ENCODE data around the gene ZNF823.
A peak's percentile ranks its signal among the peaks of the same experiment; 100 is the strongest.
"Not testable (repeated sequence)": the region's sequence is repeated elsewhere in the genome, so short reads cannot be mapped to it uniquely, and the experiment has no call there.

ZNF823 gene

GRCh38 chr19:11738746-11739620, at the start of gene ZNF823:
ZNF823 (minus strand) TSS chr19:11738946; CDS start chr19:11738819, 127 bp downstream.
- H3K27me3 ChIP-seq = no peaks in the 10 kb centered on the region
- peaks cover 4% of the 10 kb centered on the region; the same call in 1 of the 2 replicates for H3K36me3 ChIP-seq
- peaks cover 33% of the 10 kb centered on the region for H3K4me1 ChIP-seq
- no peaks in the 10 kb centered on the region for H3K9me3 ChIP-seq
- H3K4me3 ChIP-seq = peak within 1 kb of the TSS; percentile 99
- H3K9ac ChIP-seq = peak within 1 kb of the TSS; percentile 92
- no peak for TF ChIP-seq Cebpa-rat (IDR thresholded peaks at IDR 0.05)
- H4K20me1 ChIP-seq = peaks cover 34% of the 10 kb centered on the region
- H3K27ac ChIP-seq = peak within 1 kb of the TSS; percentile 85
- H3K4me2 ChIP-seq = peak within 1 kb of the TSS; percentile 98

DNA sequence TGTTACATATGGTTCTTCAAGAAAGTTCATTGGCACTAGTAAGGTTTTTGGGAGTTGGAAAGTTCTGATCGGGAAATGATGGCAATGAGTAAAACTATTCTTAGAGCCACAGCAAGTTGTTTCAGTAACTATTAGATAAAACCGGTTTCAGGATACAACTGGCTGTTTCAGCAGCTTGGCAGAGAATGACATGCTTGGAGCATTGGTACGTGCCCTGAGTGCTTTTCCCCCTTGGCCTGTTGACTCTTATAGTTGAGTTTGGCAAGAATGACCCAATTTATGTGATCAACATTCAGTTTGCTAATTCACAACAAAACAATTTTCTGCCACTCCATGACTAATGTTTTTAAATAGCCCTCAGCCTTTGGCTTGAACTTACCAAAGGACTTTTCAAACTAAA, 48.8 kb upstream of the ZNF823 start:
- Histone ChIP-seq H3K9ac (no peak overlapping the region), H3K27me3 (no peaks in the 10 kb centered on the region), H3K4me3 (no peak overlapping the region), H3K9me3 (peaks cover 45% of the 10 kb centered on the region), H3K36me3 (peaks cover 20% of the 10 kb centered on the region), H3K27ac (no peak overlapping the region), H3K4me2 (no peak overlapping the region), H4K20me1 (no peaks in the 10 kb centered on the region), H3K4me1 (no peaks in the 10 kb centered on the region)
- TF ChIP-seq Cebpa-rat (IDR thresholded peaks at IDR 0.05) = no peak

- H3K9ac ChIP-seq = no peak overlapping the region
- no peak overlapping the region for H3K4me3 ChIP-seq
- no peak for TF ChIP-seq Cebpa-rat (IDR thresholded peaks at IDR 0.05)
- no peak overlapping the region for H3K27ac ChIP-seq
- peaks cover 69% of the 10 kb centered on the region for H3K9me3 ChIP-seq
- no peak overlapping the region for H3K4me2 ChIP-seq
- H3K27me3 ChIP-seq = no peaks in the 10 kb centered on the region
- no peaks in the 10 kb centered on the region for H4K20me1 ChIP-seq
- H3K4me1 ChIP-seq = no peaks in the 10 kb centered on the region
- H3K36me3 ChIP-seq = peaks cover 52% of the 10 kb centered on the region
Observed at GRCh38 chr19:11784356-11784755, 45.6 kb upstream of the ZNF823 start.

- Histone ChIP-seq H3K4me2 (no peak overlapping the region), H3K36me3 (peaks cover 57% of the 10 kb centered on the region), H3K4me3 (no peak overlapping the region), H3K9ac (no peak overlapping the region), H4K20me1 (no peaks in the 10 kb centered on the region), H3K27me3 (no peaks in the 10 kb centered on the region), H3K4me1 (no peaks in the 10 kb centered on the region), H3K27ac (no peak overlapping the region), H3K9me3 (peaks cover 75% of the 10 kb centered on the region)
- no peak for TF ChIP-seq Cebpa-rat (IDR thresholded peaks at IDR 0.05)
Observed at GRCh38 chr19:11783767-11784166, 45.0 kb upstream of the ZNF823 start.

DNA sequence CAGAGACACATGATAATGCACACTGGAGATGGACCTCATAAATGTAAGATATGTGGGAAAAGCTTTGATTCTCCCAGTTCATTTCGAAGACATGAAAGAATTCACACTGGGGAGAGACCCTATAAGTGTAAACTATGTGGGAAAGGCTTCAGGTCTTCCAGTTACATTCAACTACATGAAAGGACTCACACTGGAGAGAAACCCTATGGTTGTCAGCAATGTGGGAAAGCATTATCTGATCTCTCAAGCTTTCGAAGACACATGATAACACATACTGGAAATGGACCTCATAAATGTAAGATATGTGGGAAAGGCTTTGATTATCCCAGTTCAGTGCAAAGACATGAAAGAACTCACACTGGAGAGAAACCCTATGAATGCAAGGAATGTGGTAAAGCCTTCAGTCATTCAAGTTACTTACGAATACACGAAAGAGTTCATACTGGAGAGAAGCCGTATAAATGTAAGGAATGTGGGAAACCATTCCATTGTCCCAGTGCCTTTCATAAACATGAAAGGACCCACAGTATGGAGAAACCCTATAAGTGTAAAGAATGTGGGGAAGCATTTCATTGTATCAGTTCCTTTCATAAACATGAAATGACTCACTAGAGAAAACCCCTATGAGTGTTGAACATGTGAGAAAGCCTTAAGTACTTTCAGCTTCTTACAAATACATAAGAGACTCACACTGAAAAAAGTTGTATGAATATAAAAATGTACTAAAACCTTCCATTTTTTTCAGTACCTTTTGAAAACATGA, 42.7 kb upstream of the ZNF823 start:
- Histone ChIP-seq H3K27me3 (no peaks in the 10 kb centered on the region), H3K9ac (no peak overlapping the region), H4K20me1 (no peaks in the 10 kb centered on the region), H3K4me3 (peak overlapping the region; percentile 7), H3K27ac (no peak overlapping the region), H3K4me1 (no peaks in the 10 kb centered on the region), H3K4me2 (no peak overlapping the region), H3K36me3 (peaks cover 80% of the 10 kb centered on the region), H3K9me3 (peaks cover 90% of the 10 kb centered on the region)
- TF ChIP-seq Cebpa-rat (IDR thresholded peaks at IDR 0.05) = no peak

DNA sequence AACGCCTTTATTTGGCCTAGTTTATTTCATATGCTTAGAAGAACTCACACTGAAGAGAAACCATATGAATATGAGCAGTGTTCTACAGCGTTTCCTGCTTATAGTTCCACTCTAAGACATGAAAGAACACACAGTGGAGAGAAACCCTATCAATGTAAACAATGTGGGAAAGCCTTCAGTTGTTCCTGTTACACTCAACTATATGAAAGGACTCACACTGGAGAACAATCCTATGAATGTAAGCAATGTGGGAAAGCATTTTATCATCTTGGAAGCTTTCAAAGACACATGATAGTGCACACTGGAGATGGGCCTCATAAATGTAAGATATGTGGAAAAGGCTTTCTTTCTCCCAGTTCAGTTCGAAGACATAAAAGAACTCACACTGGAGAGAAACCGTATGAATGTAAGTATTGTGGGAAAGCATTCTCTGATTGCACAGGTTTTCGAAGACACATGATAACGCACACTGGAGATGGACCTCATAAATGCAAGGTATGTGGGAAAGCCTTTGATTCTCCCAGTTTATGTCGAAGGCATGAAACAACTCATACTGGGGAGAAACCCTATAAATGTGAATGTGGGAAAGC, 41.8 kb upstream of the ZNF823 start:
- no peaks in the 10 kb centered on the region for H3K4me1 ChIP-seq
- no peak overlapping the region for H3K27ac ChIP-seq
- peak overlapping the region; percentile 7; the same call in 1 of the 2 replicates for H3K4me3 ChIP-seq
- H3K27me3 ChIP-seq = no peaks in the 10 kb centered on the region
- peaks cover 80% of the 10 kb centered on the region for H3K36me3 ChIP-seq
- H3K9ac ChIP-seq = no peak overlapping the region
- peaks cover 95% of the 10 kb centered on the region for H3K9me3 ChIP-seq
- H3K4me2 ChIP-seq = no peak overlapping the region
- no peaks in the 10 kb centered on the region for H4K20me1 ChIP-seq
- no peak for TF ChIP-seq Cebpa-rat (IDR thresholded peaks at IDR 0.05)

GRCh38 chr19:11776669-11777068, 37.9 kb upstream of the ZNF823 start:
- H3K27ac ChIP-seq, H3K27me3 ChIP-seq, H4K20me1 ChIP-seq, H3K9ac ChIP-seq, H3K4me2 ChIP-seq, H3K4me1 ChIP-seq, H3K4me3 ChIP-seq: not testable (repeated sequence)
- H3K36me3 ChIP-seq = peaks cover 52% of the 10 kb centered on the region
- peaks cover 77% of the 10 kb centered on the region for H3K9me3 ChIP-seq

DNA sequence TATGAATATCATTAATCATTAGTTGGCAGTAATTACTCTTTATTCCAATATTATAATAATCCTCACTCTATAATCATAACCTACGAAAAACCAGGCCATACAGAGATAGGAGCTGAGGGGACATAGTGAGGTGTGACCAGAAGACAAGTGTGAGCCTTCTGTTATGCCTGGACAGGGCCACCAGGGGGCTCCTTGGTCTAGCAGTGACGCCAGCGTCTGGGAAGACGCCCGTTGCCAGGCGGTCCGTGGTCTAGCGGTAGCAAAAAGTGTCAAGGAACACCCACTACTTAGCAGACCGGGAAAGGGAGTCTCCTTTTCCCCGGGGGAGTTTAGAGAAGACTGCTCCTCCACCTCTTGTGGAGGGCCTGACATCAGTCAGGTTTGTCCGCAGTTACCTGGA, 32.8 kb upstream of the ZNF823 start:
- H3K4me3 ChIP-seq, H3K27ac ChIP-seq, H3K27me3 ChIP-seq, H3K36me3 ChIP-seq, H3K4me2 ChIP-seq, H3K9ac ChIP-seq, H4K20me1 ChIP-seq: not testable (repeated sequence)
- Histone ChIP-seq H3K4me1 (peaks cover 18% of the 10 kb centered on the region), H3K9me3 (peaks cover 58% of the 10 kb centered on the region)

DNA sequence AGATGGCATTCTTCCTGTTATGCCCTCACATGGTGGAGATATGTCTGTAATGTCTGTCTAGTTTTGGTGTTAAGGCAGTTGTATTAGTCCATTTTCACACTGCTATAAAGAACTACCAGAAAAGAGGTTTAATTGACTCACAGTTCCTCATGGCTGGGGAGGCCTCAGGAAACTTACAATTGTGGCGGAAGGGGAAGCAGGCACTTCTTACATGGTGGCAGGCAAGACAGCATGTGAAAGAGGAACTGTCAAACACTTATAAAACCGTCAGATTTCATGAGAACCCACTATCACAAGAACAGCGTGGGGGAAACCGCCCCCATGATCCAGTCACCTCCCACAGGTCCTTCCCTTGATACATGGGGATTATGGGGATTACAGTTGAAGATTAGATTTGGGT, 31.2 kb upstream of the ZNF823 start:
- H3K27ac ChIP-seq = no peak overlapping the region
- H4K20me1 ChIP-seq = no peaks in the 10 kb centered on the region
- no peak overlapping the region for H3K4me3 ChIP-seq
- H3K27me3 ChIP-seq = no peaks in the 10 kb centered on the region
- H3K36me3 ChIP-seq = peaks cover 9% of the 10 kb centered on the region
- H3K4me1 ChIP-seq = peaks cover 22% of the 10 kb centered on the region
- no peak overlapping the region for H3K4me2 ChIP-seq
- no peak for TF ChIP-seq Cebpa-rat (IDR thresholded peaks at IDR 0.05)
- H3K9ac ChIP-seq = no peak overlapping the region
- H3K9me3 ChIP-seq = peaks cover 45% of the 10 kb centered on the region

Measured in BLaER1 (cell line).